GM12878 (cell line): Measurements from ENCODE around the gene MYBPHL. TPM values are rescaled to one million over a fixed set of nuclear protein-coding genes. Genes with fewer than 3 reads are reported as not detected.

Experiments used
- ATAC-seq: fragments of 200-7000 bp; cut with Tn5 transposase; 3 replicates; pipeline ENCODE4 v1.9.1; 2020; ENCODE audit warnings: mild to moderate bottlenecking, moderate library complexity
- BruUV-seq: library from RNA; stranded (reverse); fragments of 400-500 nt; replicated peaks from 2 replicates; lab custom pipeline; 2021; lab: Mats Ljungman, UMichigan
- CTCF ChIA-PET: fragments of 300-600 bp; sonication (Branson Sonifier 250); formaldehyde crosslinking; extraction: SDS; loops from one replicate; lab custom pipeline; 2021; ENCODE audit warnings: inconsistent platforms; lab: Yijun Ruan, JAX
- POLR2A ChIA-PET: fragments of 350-600 bp; formaldehyde crosslinking; extraction: SDS; loops from one replicate; lab custom pipeline; 2021; ENCODE audit warnings: inconsistent platforms; lab: Charles Lee
- RAD21 ChIA-PET: fragments of 300-600 bp; sonication (Branson Sonifier 250); formaldehyde crosslinking; loops from one replicate; lab custom pipeline; 2023; ENCODE audit warnings: antibody characterized with exemption; ENCODE audit not compliant: unreplicated experiment; lab: Charles Lee
- SMC1A ChIA-PET: fragments of 300-600 bp; sonication (Branson Sonifier 250); formaldehyde crosslinking; loops from one replicate; lab custom pipeline; 2023; ENCODE audit not compliant: unreplicated experiment, uncharacterized antibody; lab: Charles Lee
- DNase-seq: peaks from one replicate; pipeline ENCODE4 v3.0.0-alpha.2; 2011; ENCODE audit warnings: low read depth, low spot score
- FAIRE-seq: peaks from 3 replicates; lab custom pipeline; 2011; peaks lifted over from hg19 to GRCh38; lab: Jason Lieb, UNC
- H2AFZ ChIP-seq: 2 replicates; pipeline ENCODE4 v1.6.0; 2011; ENCODE audit warnings: low read depth, low read length, control low read depth; ENCODE audit not compliant: control insufficient read depth
- H3K27ac ChIP-seq: 2 replicates; pipeline ENCODE4 v1.5.1; 2011; ENCODE audit warnings: control low read depth; ENCODE audit not compliant: control insufficient read depth, insufficient read depth
- H3K27me3 ChIP-seq, 2 experiments: replicated peaks in 1 of 2; 2 replicates each; pipeline versions ENCODE4 v1.6.0 to v1.6.1; 2011; ENCODE audit warnings: low read length in 1 of 2; ENCODE audit not compliant: control insufficient read depth in 2 of 2, insufficient read depth in 2 of 2
- H3K36me3 ChIP-seq, 2 experiments: 2 replicates each; pipeline ENCODE4 v1.5.1; 2011; ENCODE audit warnings: low read length in 1 of 2; ENCODE audit not compliant: control insufficient read depth in 2 of 2, insufficient read depth in 2 of 2
- H3K4me1 ChIP-seq: 2 replicates; pipeline ENCODE4 v1.6.1; 2011; ENCODE audit warnings: mild to moderate bottlenecking, low read length, moderate library complexity, mixed read lengths; ENCODE audit not compliant: control insufficient read depth, insufficient read depth
- H3K4me2 ChIP-seq: 2 replicates; pipeline ENCODE4 v1.6.0; 2011; ENCODE audit warnings: control low read depth; ENCODE audit not compliant: control insufficient read depth, insufficient read depth
- H3K4me3 ChIP-seq: fragments of 200-600 bp; sonication (generic); 2 replicates; pipeline ENCODE4 v1.5.1; 2016
- H3K79me2 ChIP-seq: 2 replicates; pipeline ENCODE4 v1.6.0; 2011; ENCODE audit warnings: low read length; ENCODE audit not compliant: control insufficient read depth, insufficient read depth
- H3K9ac ChIP-seq: 2 replicates; pipeline ENCODE4 v1.8.0; 2011; ENCODE audit warnings: low read length, control low read depth, mixed read lengths; ENCODE audit not compliant: control insufficient read depth, insufficient read depth
- H3K9me3 ChIP-seq: replicated peaks from 3 replicates; pipeline ENCODE4 v1.5.1; 2011; ENCODE audit warnings: mild to moderate bottlenecking, low read length; ENCODE audit not compliant: control insufficient read depth, insufficient read depth
- H4K20me1 ChIP-seq: 2 replicates; pipeline ENCODE4 v1.6.0; 2011; ENCODE audit not compliant: control insufficient read depth, insufficient read depth
- ATF7 ChIP-seq: fragments of 450-650 bp; IDR thresholded peaks from 2 replicates; pipeline ENCODE4 v1.6.1; 2016; ENCODE audit warnings: low read depth, mild to moderate bottlenecking
- CTCF ChIP-seq, 3 experiments: IDR thresholded peaks in 2 of 3; conservative IDR thresholded peaks in 1 of 3; 2 replicates each; pipeline ENCODE4 v1.5.1; 2011; ENCODE audit warnings: low read depth in 3 of 3, low read length in 3 of 3, mild to moderate bottlenecking in 3 of 3, control low read depth in 2 of 3, moderate library complexity in 2 of 3, inconsistent platforms in 1 of 3, mixed read lengths in 1 of 3; ENCODE audit not compliant: control insufficient read depth in 2 of 3, insufficient read depth in 1 of 3; ENCODE audit errors: extremely low read depth in 1 of 3
- ESRRA ChIP-seq: IDR thresholded peaks from 2 replicates; pipeline ENCODE4 v1.6.1; 2012; ENCODE audit warnings: mild to moderate bottlenecking, low read length, improper control_type of control experiment
- FOS ChIP-seq: IDR thresholded peaks from 3 replicates; pipeline ENCODE4 v1.6.1; 2011; ENCODE audit warnings: borderline replicate concordance; ENCODE audit not compliant: insufficient read length; ENCODE audit errors: extremely low read depth
- HCFC1 ChIP-seq: fragments of 150-350 bp; IDR thresholded peaks from 2 replicates; pipeline ENCODE4 v1.6.1; 2014; ENCODE audit warnings: low read length
- KDM1A ChIP-seq: fragments of 200-600 bp; sonication (generic); IDR thresholded peaks from 2 replicates; pipeline ENCODE4 v1.6.1; 2016; ENCODE audit warnings: borderline replicate concordance
- MTA2 ChIP-seq: fragments of 450-650 bp; IDR thresholded peaks from 2 replicates; pipeline ENCODE4 v1.6.1; 2016; ENCODE audit warnings: low read depth, mild to moderate bottlenecking, moderate library complexity
- NR2C1 ChIP-seq: fragments of 450-650 bp; IDR thresholded peaks from 2 replicates; pipeline ENCODE4 v1.6.1; 2017; ENCODE audit warnings: antibody characterized with exemption, mild to moderate bottlenecking, moderate library complexity
- POU2F2 ChIP-seq: IDR thresholded peaks from 3 replicates; pipeline ENCODE4 v1.6.1; 2011; ENCODE audit warnings: low read depth, mild to moderate bottlenecking, low read length, borderline replicate concordance
- RELA ChIP-seq: fragments of 450-650 bp; IDR thresholded peaks from 2 replicates; pipeline ENCODE4 v1.8.0; 2014; ENCODE audit warnings: borderline replicate concordance; ENCODE audit not compliant: partially characterized antibody
- SIX5 ChIP-seq: IDR thresholded peaks from 2 replicates; pipeline ENCODE4 v1.6.1; 2011; ENCODE audit warnings: mild to moderate bottlenecking, low read depth, low read length, moderate library complexity; ENCODE audit not compliant: severe bottlenecking
- SPI1 ChIP-seq: IDR thresholded peaks from 2 replicates; pipeline ENCODE4 v1.6.1; 2011; ENCODE audit warnings: low read depth, mild to moderate bottlenecking, low read length, moderate library complexity, borderline replicate concordance; ENCODE audit not compliant: insufficient read depth
- SREBF2 ChIP-seq: IDR thresholded peaks from 2 replicates; pipeline ENCODE4 v1.6.1; 2012; ENCODE audit warnings: mild to moderate bottlenecking, low read length
- TCF12 ChIP-seq: IDR thresholded peaks from 2 replicates; pipeline ENCODE4 v1.6.1; 2011; ENCODE audit warnings: low read depth, mild to moderate bottlenecking, low read length
- ZNF622 ChIP-seq: fragments of 450-650 bp; IDR thresholded peaks from 2 replicates; pipeline ENCODE4 v1.6.1; 2017; ENCODE audit warnings: mild to moderate bottlenecking, inconsistent platforms
- WGBS: methylation state at CpG from one replicate; pipeline ENCODE4 v1.1.6; 2016; ENCODE audit warnings: low lambda C conversion rate; ENCODE audit not compliant: insufficient replicate concordance, insufficient coverage; ENCODE audit errors: missing lambda C conversion rate; 5-methylcytosine and 5-hydroxymethylcytosine counted together
- in situ Hi-C: fragments of 300-500 bp; cut with MboI; formaldehyde crosslinking; loops from 9 replicates; pipeline ENCODE4 v1.14.3; 2018; ENCODE audit warnings: mixed read lengths
- intact Hi-C: fragments of 100-400 bp; cut with micrococcal nuclease; formaldehyde crosslinking; loops from one replicate; pipeline ENCODE4 v1.14.2; 2022; ENCODE audit not compliant: unreplicated experiment
- polyA plus RNA-seq, 11 experiments: library from polyadenylated mRNA; depleted of rRNA in 4 of 11; unstranded in 6 of 11; stranded (reverse) in 5 of 11; fragments of >200 nt; fragmentation: Nextera tagmentation in 4 of 11; fragmentation: Illumina TruSeq in 1 of 11; extraction: Ambion mirVana in 4 of 11; extraction: Trizol in 1 of 11; gene quantifications; 1 replicate in 1 of 11; 2 replicates in 10 of 11; pipeline versions ENCODE4 v1.2.1 to v1.2.3, GENCODE V29; 2011 to 2016; ENCODE audit warnings: inconsistent platforms in 2 of 11, missing spikeins in 2 of 11, low read depth in 1 of 11
- total RNA-seq, 4 experiments: library from RNA; depleted of rRNA in 3 of 4; stranded (reverse); fragments of >200 nt in 3 of 4; fragmentation: Illumina TruSeq in 1 of 4; extraction: Trizol in 1 of 4; gene quantifications; 2 replicates each; pipeline versions ENCODE4 v1.2.1 to v1.2.3, GENCODE V29; 2013 to 2021
- TF ChIP-seq, protein P1 (sequence below): fragments of 450-650 bp; IDR thresholded peaks from 2 replicates; pipeline ENCODE4 v1.6.1; 2017; ENCODE audit warnings: low read depth, mild to moderate bottlenecking, moderate library complexity
- TF ChIP-seq, protein P2 (sequence below): fragments of 450-650 bp; IDR thresholded peaks from 2 replicates; pipeline ENCODE4 v1.6.1; 2018; ENCODE audit warnings: borderline replicate concordance, mild to moderate bottlenecking; ENCODE audit not compliant: partially characterized antibody

MYBPHL gene
- total and polyA plus RNA-seq, 10 of the 15 experiments (the other 5 are each of a cell fraction or from before 2014, with no cell fraction given): 0.16 to 0.75 (median 0.54) TPM; not detected in 7

DNA sequence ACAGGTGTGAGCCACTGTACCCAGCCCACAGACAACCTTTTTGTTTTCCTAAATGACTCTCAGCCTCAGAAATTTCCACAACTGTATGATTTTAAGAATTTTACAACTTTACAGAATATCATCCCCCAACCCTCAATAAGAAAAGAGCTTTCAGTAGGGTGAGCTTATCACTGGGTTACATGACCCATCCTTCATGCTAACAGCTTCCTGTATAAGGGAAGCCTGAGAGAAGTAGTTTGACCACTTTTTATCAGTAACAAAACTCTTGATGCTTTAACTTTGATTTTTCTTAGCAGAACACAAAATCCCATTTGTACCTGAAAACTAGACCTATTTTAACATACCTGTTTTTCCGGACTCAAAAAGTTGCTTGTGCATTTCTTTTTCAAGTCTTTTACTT lies 9.7 kb upstream of the MYBPHL start (continued):
- TF ChIP-seq POU2F2: no peak
- TF ChIP-seq, protein P1, sequence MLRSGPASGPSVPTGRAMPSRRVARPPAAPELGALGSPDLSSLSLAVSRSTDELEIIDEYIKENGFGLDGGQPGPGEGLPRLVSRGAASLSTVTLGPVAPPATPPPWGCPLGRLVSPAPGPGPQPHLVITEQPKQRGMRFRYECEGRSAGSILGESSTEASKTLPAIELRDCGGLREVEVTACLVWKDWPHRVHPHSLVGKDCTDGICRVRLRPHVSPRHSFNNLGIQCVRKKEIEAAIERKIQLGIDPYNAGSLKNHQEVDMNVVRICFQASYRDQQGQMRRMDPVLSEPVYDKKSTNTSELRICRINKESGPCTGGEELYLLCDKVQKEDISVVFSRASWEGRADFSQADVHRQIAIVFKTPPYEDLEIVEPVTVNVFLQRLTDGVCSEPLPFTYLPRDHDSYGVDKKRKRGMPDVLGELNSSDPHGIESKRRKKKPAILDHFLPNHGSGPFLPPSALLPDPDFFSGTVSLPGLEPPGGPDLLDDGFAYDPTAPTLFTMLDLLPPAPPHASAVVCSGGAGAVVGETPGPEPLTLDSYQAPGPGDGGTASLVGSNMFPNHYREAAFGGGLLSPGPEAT: no peak
- TF ChIP-seq ZNF622: no peak
- no peak for TF ChIP-seq TCF12
- no peak for TF ChIP-seq ESRRA
- no peak for TF ChIP-seq SREBF2
- no peak for TF ChIP-seq SIX5
- TF ChIP-seq, protein P2, sequence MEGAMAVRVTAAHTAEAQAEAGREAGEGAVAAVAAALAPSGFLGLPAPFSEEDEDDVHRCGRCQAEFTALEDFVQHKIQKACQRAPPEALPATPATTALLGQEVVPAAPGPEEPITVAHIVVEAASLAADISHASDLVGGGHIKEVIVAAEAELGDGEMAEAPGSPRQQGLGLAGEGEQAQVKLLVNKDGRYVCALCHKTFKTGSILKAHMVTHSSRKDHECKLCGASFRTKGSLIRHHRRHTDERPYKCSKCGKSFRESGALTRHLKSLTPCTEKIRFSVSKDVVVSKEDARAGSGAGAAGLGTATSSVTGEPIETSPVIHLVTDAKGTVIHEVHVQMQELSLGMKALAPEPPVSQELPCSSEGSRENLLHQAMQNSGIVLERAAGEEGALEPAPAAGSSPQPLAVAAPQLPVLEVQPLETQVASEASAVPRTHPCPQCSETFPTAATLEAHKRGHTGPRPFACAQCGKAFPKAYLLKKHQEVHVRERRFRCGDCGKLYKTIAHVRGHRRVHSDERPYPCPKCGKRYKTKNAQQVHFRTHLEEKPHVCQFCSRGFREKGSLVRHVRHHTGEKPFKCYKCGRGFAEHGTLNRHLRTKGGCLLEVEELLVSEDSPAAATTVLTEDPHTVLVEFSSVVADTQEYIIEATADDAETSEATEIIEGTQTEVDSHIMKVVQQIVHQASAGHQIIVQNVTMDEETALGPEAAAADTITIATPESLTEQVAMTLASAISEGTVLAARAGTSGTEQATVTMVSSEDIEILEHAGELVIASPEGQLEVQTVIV: no peak

DNA sequence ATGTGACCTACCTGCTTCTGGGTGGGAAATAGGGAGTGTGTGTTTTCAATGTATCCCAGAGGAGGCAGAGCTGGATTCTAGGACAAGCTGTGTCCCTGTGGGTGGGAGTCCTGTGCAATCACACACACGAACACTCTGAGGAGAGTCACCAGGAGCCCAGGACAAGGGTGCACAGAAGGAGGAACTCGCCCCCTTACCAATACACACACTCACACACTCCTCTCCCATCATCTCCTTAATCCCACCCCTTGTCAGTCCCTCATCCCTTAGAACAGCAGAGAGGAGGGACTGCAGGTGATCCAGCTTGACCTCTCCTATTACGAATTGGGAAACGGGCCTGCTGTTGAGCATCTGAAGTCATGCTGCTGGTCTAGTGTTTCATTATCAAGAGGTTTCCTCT lies 8.5 kb upstream of the MYBPHL start:
- Histone ChIP-seq H3K4me1 (no peaks in the 10 kb centered on the region), H3K4me3 (no peak overlapping the region), H3K4me2 (no peak overlapping the region), H3K27ac (no peak overlapping the region), H4K20me1 (no peaks in the 10 kb centered on the region), H3K27me3 (peaks cover 0 to 1% of the 10 kb centered on the region in 2 experiments; a peak in 2 of 4 replicates), H3K79me2 (no peaks in the 10 kb centered on the region), H2AFZ (no peak overlapping the region), H3K9ac (no peak overlapping the region), H3K36me3 (no peaks in the 10 kb centered on the region), H3K9me3 (no peaks in the 10 kb centered on the region)
- intact Hi-C loops: no loop called here
- POLR2A ChIA-PET: no interaction called here
- no TSS peak for BruUV-seq
- FAIRE-seq (no peak), DNase-seq (no peak), ATAC-seq (no peak)
- CTCF ChIA-PET: no interaction called here
- in situ Hi-C loops: no loop called here
- WGBS: 26% methylated on average over 4 of the region's 4 CpGs
- RAD21 ChIA-PET: no interaction called here
- SMC1A ChIA-PET: interaction anchor here (0.7 to 0.8 kb wide), 3 partner anchors 37 to 333 kb away, joined by 3 read pairs; partner anchors contain the start of gene SORT1
- TF ChIP-seq RELA: no peak
- no peak for TF ChIP-seq FOS
- no peak for TF ChIP-seq ESRRA
- TF ChIP-seq NR2C1: no peak
- no peak for TF ChIP-seq SPI1
- no peak for TF ChIP-seq HCFC1
- no peak for TF ChIP-seq KDM1A
- TF ChIP-seq MTA2: no peak
- no peak for TF ChIP-seq POU2F2
- TF ChIP-seq CTCF (IDR thresholded peaks at IDR 0.05 in 2 of 3, conservative IDR thresholded peaks at IDR 0.05 in 1 of 3; ENCODE audit: control insufficient read depth in 2 of 3, extremely low read depth in 1 of 3, insufficient read depth in 1 of 3, low read depth in 3 of 3, low read length in 3 of 3): no peak
- no peak for TF ChIP-seq ATF7
